NCI-H1105 treated with DMSO at 0.1 percent for 48 hours (cell line): ENCODE measurements around the gene DDI2.
A peak's percentile ranks its signal among the peaks of the same experiment; 100 is the strongest.
"Not testable (repeated sequence)": the region's sequence is repeated elsewhere in the genome, so short reads cannot be mapped to it uniquely, and the experiment has no call there.

Experiments
- DNase-seq: peaks from one replicate; lab custom pipeline; 2025; lab: John Stamatoyannopoulos, UW

DDI2 gene

DNA sequence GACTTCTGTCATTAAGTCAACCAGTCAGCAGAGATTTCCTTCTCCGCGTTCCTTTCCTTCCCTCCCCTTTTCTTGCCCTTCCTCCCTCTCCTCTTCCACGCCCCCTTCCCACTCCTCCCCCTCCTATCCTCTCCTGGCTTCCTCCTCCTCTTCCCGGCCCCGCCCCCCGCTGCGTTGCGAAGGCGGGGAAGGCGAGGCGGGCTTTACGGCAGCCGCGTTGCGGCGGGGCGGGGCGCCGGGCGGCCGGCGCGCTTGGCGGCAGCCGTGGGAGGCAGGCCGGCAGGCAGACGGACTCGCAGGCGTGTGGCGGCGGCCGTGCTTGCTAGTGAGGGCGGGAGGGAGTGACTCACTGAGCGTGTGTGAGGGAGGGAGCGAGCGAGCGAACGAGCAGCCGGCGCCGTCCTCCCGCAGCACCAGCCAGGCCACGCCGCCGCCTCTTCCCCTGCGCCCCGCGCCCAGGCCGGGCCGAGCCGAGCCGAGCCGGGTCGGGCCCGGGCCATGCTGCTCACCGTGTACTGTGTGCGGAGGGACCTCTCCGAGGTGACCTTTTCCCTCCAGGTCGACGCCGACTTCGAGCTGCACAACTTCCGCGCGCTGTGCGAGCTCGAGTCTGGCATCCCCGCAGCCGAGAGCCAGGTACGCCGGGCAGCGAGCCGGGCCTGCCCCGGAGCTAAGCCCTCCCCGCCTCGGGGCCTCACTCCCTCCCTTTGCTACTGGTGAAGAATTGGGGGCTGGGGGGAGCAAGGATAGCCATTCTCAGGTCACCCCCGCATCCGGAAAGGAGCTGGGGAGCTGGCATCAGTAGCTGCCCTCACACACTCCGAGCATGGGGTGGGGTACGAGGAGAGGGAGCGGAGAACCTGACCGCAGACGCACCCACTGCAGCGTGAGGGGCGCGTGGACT, at the start of gene DDI2:
Gene DDI2 (plus strand): TSS at position 286 of the 904 bp plus-strand sequence. CDS start 213 bp downstream, at position 499.
- peak; percentile 93 for DNase-seq

DNA sequence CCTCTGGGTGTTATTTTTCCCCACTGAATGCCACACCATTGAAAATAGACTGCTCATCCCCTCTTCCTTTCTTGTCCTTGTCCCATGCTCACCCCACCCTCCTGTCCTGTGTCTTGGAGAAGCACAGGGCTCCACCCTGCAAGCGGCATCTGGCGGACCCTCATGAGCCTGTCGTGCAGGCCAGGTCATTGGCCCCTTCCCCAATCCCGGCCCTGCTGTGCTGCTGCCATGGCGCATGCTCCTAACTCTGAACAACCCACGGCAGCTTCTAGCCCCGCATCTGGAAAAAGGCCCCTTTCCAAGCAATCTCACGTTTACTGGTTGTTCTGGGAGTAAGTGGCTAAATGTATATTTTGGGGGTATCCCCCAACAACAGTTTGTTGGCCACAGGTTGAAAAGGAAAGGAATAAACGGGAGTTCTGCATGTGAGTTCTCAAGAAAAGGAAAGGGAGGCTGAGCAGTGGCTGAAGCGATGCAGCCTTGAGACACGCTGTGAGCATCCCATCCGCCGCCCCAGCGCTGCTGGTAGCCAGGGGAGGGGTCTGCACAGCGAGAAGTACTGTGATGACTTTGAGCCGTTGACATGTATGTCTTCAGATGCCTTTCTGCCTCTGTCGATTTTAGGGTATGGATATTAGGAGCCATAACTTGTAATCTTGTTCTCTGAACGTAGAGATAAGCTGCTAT, 48.7 kb upstream of the DDI2 start:
- no peak for DNase-seq

DNA sequence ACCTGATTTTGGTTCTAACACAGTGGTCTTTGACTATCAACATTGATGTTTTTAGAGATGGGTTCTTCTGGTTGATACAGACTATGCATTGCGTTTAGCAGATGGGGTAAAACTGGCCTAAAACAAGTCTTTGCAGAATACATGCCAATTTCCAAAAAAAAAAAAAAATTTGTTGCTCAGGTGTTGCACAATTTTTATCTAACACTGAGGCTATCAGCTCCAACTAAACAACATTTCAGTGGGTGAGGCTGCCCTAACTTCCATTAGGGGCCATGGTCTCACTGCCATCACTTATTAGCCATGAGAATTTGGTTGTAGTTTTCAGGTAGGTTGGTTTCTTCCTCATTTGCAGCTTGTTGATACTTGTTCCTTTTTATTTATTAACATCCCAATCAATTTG, 46.4 kb upstream of the DDI2 start:
- DNase-seq, result no peak

DNA sequence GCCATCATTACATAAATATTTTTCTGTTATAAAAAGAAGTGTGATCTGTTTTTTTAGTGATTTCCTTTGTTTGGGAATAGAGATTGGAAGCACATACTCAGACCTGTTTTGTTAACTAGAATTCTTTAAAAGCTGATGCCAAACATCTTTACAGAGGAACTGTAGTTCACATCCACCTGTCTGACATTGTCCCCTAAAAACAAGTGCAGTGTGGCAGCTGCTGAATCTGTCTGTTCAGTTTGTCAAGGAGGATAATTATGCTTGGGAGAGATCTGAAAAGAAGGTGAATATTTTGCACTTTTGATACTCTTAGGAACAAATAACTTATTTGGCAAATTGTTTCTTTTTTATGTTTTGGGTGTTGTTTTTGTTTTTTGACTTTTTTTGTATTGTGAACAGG, 46.0 kb upstream of the DDI2 start:
- peak; percentile 42 for DNase-seq

DNA sequence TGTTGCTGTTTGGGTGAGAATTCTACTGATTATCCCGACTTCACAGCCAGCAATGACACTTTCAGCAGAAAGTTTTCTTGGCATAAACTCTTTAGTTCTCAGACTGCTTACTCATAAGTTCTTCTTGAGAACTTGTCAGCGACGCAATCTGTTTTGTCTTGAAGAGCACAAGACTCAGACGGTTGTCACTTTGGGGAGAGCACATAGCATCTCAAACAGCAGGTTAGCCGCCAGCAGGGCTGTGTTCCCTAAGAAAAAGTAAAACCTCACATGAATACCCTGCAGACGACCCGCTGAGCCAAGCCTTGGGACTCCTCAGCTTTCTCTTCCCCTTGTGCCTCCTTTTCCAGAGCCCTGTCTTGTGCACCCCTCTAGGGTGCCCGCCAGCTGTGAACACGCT, 43.8 kb upstream of the DDI2 start:
- no peak for DNase-seq

DNA sequence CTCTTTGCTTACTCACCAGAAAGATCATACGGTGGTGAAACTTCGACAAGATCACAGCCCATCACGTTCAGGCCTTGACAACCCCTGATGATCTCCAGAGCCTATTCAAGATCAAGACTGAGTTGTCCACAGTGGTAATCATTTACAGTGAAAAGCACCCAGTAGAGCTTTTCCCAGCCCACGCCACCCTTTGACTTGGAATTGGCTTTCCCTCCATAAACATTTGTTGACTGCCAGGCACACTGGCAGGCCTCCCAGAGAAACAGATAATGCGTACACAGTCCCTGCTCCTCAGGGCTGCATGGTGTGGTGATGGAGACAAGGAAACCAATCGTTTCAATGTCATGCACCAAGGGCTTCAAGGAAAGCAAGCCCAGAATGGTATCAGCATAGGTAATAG, 42.5 kb upstream of the DDI2 start:
- DNase-seq, result no peak

DNA sequence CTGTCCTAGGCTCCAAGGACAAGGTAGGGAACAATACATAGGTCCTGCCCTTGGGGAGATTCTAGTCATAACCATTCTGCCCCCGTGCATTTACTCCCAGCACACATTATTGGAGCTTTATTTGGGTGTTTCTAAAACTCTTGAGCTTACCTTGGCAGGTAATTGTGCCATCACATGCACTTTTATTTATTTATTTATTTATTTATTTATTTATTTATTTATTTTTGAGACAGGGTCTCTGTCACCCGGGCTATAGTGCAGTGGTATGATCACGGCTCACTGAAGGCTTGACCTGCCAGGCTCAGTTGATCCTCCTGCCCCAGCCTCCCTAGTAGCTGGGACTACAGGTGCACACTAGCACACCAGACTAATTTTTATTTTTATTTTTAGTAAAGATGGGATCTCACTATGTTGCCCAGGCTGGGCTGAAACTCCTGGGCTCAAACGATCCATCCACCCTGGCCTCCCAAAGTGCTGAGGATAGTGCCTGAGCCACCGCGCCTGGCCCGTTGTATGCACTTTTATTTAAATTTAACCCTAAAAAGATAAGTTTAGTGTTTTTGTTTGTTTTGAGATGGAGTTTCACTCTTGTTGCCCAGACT, 41.6 kb upstream of the DDI2 start:
- no peak for DNase-seq

DNA sequence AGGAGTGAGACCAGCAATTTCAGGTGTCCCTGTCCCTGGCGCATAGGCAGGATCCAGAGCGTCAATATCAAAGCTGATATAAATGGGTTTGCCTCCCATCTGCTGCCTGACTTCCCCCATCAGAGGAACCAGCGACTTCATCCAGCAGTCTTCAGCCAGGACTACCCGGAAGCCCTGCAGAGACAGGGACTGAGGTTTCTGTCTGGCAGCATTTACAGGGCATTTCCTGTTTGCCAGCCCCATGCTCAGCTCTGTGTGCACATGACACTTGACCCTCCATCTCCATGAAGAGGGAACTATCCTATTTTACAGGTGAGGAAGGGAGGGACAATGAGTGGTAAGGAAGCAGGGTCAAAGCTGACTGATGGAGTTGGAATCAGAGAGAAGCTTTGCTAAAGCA, 39.6 kb upstream of the DDI2 start:
- no peak for DNase-seq

DNA sequence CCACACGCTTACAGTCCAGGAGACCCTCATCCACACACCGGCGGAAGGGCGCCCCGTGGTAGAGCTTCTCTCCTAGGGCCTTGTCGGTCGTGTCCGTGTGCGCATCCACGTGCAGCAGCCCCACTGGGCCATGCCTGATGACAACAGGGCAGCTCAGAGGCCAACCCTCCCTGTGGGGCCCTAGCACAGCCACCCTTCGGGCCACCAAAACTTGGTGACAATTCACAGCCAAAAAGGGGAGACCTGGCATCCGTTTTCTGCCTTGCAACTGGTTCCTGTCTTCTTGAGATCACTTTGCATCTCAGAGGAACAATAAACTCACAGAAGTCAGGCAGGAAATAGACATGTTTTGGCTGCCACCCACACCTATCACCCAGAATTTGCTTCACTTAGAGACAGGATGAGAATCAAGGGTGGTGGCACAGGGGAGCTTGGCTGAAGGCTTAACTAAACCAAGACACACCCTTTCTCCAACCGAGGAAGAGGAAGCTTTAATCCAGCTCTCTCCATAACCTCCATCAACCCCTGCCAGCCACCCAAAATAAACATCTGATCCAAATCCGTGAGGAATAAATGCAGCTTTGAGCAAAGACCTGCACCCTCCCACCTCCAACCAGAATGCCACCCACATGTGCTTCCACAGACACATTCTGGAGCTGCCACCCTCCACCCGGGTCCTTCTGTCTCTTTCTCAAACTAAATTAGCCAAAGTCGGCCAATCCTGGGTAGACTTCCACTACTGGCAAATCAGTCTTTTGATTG, 38.2 kb upstream of the DDI2 start:
- DNase-seq, result no peak

DNA sequence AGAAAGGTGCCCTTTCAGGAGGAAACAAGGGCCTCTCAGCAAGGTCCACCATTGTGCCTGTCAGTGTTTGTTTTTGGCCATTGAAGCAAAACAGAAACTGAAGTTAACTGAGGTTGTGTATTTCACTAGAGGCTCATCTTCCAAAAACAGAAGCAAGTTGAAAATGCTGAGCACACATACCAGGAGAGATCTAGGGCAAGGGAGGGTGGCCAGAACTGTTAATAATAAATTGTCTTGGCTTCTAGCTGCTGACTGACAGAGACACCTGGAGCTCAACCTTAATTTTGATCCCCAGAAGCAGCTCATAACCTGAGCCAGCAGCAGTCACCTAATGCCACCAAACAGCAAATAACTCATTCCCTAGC, 37.6 kb upstream of the DDI2 start:
- DNase-seq, result no peak

DNA sequence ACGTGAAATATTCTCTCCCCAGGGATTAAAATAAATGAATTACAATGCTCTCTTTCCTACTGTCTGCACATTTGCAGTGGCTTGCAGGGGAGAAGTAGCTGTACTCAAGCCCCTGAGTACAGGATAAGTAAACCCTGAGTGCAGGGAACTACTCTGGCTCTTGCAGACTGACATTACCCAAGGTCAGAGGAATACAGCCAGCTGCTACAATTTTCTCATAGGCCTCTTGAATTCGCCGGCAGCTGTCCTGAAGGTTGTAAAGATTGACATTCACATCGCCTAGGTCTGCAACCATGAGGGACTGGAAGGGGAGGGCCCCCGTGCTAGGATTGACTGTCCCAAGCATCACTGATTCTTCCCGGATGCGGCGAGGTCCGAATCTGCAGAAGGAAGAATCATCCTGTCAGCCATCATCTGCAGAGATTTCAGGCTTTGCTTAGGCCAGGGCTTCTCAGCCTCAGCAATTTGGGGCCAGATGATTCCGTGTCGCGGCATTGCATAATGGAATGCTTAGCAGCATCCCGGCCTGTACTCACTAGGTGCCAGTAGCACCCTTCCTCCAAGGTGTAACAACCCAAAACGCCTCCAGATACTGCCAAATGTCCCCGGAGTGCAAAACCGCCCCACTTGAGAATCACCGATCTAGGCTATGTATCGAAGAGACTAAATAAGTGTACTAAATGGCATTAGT, 34.1 kb upstream of the DDI2 start:
- DNase-seq, result no peak

DNA sequence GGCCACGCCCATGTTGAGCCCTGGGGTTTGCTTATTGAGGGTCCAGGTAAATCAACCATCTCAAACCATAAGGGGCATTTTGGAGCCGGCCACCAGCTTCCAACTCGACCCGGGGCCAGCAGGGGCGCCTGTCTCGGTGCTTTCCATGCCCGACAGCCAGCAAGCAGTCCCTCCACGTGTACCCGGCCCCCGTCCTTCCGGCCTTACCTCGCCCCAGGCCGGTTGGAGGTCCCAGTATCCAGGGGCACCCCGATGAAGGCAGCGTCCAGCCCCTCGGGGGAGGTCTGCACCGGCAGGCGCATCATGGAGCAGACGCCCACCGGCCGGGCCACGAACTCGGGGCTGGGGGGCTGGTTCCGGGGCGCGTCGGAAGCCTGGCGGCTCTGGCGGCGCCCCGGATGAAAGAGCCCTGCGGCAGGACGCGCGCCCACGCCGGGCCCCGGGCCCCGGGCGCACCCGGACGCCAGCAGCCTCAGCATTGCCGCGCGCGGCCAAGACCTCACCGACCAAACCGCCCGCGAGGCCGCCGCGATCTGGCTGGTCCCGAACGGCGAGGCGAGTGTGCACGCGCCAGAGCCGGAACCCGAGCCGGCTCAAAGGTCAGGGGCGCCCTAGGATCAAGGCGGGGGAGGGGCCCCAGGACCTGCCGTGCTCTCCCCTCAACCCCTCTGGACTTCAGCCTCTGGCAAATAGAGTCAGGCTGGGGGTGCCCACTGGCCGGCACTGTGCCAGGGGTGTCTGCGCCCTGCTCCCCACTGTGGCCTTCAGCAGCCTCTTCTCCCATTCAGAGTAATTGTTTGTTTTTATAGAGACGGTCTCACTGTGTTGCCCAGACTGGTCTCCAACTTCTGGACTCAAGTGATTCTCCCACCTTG, 32.5 kb upstream of the DDI2 start, which contains the start of gene AGMAT:
Gene AGMAT (minus strand): TSS at position 563 of the 875 bp plus-strand sequence. CDS start 84 bp downstream, at position 479.
- DNase-seq, result no peak

DNA sequence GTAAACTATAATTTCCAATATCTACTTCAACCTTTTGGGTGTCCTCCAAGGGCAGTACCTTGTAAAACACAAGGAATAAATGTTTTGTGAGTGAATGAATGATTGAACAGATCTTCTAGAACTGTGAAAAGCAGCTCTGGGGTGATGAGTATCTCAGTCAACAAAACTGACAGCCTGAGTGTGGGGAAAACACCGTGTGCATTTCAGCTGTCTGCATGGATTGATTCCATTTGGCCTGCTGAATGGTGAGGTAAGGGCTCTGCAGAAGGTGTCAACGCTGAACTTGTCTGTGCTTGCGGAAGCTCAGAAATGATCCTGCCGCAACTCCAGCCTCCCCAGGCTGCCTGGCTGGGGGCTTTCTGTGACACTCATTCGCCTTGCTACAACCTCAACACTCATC, 25.0 kb upstream of the DDI2 start:
- no peak for DNase-seq

DNA sequence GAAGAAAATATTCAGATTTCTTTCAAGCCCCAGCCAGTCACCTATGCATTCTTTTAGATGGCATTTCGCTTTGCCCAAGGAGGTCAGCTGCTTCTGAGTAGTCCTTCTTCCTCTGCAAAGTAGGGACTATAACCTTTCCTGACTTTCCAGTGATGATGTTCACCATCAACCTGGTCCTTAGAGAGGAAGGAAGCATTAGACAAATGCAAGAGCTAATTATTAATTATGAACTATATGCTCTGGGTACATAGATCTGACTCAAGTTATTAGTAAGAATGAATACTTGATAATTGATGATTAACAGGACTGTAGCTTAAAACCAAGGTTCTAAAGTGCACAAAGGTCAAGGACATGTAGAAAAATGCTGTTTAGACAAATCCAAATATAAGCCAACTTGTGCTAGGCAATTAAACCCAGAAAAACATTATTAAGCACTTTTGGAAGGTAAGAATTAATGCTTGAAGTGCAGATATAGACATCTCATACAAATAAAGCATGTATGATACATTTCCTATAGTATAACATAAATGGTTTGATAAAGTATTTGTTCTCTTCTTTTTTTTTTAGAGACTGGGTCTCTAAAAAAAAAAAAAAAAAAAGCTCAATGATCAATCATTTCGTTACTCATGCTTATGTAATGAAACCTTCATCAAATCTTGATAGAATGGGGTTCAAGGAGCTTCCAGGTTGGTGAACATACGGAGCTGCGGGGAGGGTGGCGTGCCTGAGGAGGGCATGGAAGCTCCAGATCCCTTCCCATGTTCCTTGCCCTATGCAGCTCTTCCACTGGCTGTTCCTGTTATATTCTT, 21.2 kb upstream of the DDI2 start:
- no peak for DNase-seq

DNA sequence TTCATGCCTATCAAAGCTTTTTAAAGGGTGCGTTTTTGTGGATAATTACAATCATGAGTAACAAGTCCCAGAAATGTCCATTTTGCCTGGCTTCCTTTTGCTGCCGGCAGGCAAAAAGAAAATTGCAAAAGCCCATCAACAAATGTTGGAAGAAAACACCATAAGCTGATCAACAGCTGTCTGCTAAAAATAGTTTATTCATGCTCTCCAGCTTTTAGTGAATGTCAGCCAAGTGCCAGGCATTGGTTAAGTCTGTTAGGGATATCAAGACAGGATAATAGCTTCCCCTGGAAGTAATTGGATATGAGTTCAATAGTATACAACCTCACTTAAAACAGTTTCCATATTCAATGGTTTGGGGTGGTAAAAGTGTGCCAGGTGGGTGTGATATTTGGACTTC, 18.8 kb upstream of the DDI2 start:
- no peak for DNase-seq

DNA sequence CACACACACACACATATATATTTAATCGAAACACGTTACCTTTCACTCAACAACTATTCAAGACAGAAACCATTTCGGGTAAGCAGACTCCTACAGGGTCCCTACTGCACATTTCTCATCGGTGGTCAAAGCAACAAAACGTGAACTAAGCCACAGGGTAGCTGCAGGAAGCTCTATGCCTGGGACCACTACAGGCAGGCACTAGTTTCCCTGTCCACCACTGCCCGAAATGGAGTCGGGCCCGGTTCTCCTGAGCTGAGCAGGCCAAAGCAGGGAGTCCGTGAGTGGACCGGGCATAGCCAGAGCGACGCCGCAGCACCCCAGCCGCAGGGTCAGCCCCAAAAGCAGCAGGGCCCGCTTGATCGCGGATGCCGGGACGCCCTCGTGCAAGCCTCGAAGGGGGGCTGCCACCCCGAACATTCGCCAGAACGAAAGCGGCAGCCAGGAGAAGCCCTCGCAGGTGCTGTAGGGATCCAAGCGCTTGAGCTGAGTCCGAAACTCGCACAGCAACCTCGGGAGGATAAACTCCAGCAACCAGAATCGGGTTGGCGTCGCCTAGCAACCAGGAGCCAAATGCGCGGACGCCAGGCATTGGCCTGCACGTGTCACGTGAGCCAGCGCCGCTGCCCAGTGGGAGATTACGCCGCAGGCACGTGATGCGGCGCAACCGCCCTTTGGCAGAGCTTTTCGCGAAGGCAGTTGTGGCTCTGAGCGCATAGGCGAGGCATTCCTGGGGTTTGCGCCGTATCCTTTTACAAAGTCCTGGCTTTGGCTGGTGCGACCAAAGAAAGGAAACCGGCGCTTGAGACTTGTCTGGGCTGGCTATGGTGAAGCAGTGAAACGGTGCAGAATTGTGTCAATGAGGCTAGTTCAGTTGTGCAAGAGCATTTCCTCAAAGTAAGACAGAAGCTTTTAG, 13.9 kb upstream of the DDI2 start:
- DNase-seq, result peak; percentile 96

DNA sequence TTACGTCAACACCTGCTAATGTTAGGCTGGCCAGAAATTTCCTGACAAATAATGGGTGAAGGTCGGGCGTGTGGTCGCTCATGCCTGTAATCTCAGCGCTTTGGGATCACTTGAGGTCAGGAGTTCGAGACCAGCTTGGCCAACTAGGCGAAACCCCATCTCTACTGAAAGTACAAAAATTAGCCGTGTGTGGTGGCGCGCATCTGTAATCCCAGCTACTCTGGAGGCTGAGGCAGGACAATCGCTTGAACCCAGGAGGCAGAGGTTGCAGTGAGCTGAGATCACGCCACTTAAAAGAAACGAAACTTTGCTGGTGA, 13.3 kb upstream of the DDI2 start:
- DNase-seq, result not testable (repeated sequence)

DNA sequence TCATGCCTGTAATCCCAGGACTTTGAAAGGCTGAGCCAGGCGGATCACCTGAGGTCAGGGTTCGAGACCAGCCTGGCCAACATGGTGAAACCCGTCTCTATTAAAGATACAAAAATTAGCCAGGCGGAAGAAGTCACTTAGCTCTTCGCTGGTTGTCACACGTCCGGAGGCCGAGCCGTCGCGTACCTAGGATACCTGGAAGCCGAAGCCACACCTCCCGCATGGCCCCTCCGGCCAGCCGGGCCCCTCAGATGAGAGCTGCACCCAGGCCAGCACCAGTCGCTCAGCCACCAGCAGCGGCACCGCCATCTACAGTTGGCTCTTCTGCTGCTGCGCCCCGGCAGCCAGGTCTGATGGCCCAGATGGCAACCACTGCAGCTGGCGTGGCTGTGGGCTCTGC, 12.9 kb upstream of the DDI2 start:
- not testable (repeated sequence) for DNase-seq
